ENCODE data around the gene APOL4. TPM values are rescaled to one million over a fixed set of nuclear protein-coding genes. Genes with fewer than 3 reads are reported as not detected.

APOL4 gene
- total RNA-seq, 1 donor from 2014 or later, result not detected

Other genes starting within 250 kb of the APOL4 start
- 169 and 177 TPM in 2 replicates for gene RBFOX2, start 173.0 kb downstream of the APOL4 start, total RNA-seq
- gene APOL3, start 41.1 kb downstream of the APOL4 start, total RNA-seq, result 2.3 and 2.5 TPM in 2 replicates
- 77.2 and 85.1 TPM in 2 replicates for gene APOL2, start 37.7 kb upstream of the APOL4 start, total RNA-seq
- 3.9 and 7.5 TPM in 2 replicates for gene APOL1, start 51.3 kb upstream of the APOL4 start, total RNA-seq
- gene MYH9, start 186.2 kb upstream of the APOL4 start, total RNA-seq, result 2,278 and 2,469 TPM in 2 replicates

Measured in astrocyte (in vitro differentiated cells and primary cell).